ENCODE data around the gene SPIRE2. TPM values are rescaled to one million over a fixed set of nuclear protein-coding genes. Genes with fewer than 3 reads are reported as not detected.

SPIRE2 gene
- total and polyA plus RNA-seq, 2 of the 13 experiments (the other 11 are each of a cell fraction or from before 2014, with no cell fraction given): 13.3 to 37.5 TPM

DNA sequence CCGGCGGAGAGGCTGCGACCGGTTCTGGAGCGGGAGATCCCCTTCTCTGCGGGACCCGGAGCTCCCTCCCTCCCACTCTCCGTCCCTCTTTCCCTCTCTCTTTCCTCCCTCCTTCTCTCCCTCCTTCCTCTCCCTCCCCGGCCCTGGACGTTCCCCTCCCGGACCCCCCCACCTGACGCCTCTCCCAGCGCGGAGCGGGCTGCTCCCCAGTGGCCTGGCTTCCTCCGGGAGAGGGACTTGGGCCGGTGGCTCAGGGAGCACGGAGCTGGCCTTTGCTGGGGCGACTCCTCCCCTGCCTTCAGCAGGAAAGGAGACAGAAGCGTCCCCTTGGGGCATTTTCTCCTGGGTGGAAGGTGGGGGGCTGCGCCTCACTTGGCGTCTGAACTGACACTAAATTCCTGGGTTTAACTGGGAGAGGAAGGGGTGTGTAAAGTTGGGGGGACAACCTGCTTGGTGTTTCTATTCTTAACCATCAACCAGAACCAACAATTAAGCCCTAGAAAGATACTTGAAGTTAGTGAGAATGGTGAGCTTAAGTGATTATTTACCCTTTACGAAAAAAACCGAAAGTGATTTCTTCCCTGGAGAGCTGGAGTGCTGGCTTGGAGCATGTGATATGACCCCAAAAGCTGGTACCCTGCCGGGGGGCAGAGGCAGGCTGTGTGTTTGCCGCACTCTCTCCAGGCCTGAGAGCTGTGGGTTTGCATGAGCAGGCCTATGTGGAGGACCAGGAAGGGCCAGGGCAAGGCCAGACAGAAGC is 775 bp downstream of the SPIRE2 start (continued):
- TF ChIP-seq, protein P1, sequence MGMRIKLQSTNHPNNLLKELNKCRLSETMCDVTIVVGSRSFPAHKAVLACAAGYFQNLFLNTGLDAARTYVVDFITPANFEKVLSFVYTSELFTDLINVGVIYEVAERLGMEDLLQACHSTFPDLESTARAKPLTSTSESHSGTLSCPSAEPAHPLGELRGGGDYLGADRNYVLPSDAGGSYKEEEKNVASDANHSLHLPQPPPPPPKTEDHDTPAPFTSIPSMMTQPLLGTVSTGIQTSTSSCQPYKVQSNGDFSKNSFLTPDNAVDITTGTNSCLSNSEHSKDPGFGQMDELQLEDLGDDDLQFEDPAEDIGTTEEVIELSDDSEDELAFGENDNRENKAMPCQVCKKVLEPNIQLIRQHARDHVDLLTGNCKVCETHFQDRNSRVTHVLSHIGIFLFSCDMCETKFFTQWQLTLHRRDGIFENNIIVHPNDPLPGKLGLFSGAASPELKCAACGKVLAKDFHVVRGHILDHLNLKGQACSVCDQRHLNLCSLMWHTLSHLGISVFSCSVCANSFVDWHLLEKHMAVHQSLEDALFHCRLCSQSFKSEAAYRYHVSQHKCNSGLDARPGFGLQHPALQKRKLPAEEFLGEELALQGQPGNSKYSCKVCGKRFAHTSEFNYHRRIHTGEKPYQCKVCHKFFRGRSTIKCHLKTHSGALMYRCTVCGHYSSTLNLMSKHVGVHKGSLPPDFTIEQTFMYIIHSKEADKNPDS (CRISPR knock-in tag; IDR thresholded peaks at IDR 0.05): no peak
- TF ChIP-seq, protein P2, sequence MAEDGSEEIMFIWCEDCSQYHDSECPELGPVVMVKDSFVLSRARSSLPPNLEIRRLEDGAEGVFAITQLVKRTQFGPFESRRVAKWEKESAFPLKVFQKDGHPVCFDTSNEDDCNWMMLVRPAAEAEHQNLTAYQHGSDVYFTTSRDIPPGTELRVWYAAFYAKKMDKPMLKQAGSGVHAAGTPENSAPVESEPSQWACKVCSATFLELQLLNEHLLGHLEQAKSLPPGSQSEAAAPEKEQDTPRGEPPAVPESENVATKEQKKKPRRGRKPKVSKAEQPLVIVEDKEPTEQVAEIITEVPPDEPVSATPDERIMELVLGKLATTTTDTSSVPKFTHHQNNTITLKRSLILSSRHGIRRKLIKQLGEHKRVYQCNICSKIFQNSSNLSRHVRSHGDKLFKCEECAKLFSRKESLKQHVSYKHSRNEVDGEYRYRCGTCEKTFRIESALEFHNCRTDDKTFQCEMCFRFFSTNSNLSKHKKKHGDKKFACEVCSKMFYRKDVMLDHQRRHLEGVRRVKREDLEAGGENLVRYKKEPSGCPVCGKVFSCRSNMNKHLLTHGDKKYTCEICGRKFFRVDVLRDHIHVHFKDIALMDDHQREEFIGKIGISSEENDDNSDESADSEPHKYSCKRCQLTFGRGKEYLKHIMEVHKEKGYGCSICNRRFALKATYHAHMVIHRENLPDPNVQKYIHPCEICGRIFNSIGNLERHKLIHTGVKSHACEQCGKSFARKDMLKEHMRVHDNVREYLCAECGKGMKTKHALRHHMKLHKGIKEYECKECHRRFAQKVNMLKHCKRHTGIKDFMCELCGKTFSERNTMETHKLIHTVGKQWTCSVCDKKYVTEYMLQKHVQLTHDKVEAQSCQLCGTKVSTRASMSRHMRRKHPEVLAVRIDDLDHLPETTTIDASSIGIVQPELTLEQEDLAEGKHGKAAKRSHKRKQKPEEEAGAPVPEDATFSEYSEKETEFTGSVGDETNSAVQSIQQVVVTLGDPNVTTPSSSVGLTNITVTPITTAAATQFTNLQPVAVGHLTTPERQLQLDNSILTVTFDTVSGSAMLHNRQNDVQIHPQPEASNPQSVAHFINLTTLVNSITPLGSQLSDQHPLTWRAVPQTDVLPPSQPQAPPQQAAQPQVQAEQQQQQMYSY (CRISPR knock-in tag; IDR thresholded peaks at IDR 0.05): no peak
- TF ChIP-seq, protein P3, sequence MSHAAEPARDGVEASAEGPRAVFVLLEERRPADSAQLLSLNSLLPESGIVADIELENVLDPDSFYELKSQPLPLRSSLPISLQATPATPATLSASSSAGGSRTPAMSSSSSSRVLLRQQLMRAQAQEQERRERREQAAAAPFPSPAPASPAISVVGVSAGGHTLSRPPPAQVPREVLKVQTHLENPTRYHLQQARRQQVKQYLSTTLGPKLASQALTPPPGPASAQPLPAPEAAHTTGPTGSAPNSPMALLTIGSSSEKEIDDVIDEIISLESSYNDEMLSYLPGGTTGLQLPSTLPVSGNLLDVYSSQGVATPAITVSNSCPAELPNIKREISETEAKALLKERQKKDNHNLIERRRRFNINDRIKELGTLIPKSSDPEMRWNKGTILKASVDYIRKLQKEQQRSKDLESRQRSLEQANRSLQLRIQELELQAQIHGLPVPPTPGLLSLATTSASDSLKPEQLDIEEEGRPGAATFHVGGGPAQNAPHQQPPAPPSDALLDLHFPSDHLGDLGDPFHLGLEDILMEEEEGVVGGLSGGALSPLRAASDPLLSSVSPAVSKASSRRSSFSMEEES (CRISPR knock-in tag; IDR thresholded peaks at IDR 0.05): no peak
- no peak for TF ChIP-seq ZNF33B (CRISPR knock-in tag; IDR thresholded peaks at IDR 0.05)
- no peak for TF ChIP-seq ZNF331 (CRISPR knock-in tag; IDR thresholded peaks at IDR 0.05)
- no peak for TF ChIP-seq ZNF3 (CRISPR knock-in tag; IDR thresholded peaks at IDR 0.05)
- TF ChIP-seq IKZF5 (CRISPR knock-in tag; IDR thresholded peaks at IDR 0.05): no peak
- TF ChIP-seq ZNF598 (CRISPR knock-in tag; IDR thresholded peaks at IDR 0.05; ENCODE audit: borderline replicate concordance): no peak
- TF ChIP-seq ZNF44 (CRISPR knock-in tag; IDR thresholded peaks at IDR 0.05): no peak
- no peak for TF ChIP-seq ZNF790 (CRISPR knock-in tag; IDR thresholded peaks at IDR 0.05; ENCODE audit: borderline replicate concordance)
- TF ChIP-seq REXO4 (CRISPR knock-in tag; IDR thresholded peaks at IDR 0.05; ENCODE audit: borderline replicate concordance): no peak
- TF ChIP-seq ZNF230 (CRISPR knock-in tag; IDR thresholded peaks at IDR 0.05): peak; percentile 54; the same call in 1 of the 2 replicates
- TF ChIP-seq ASH2L (IDR thresholded peaks at IDR 0.05; ENCODE audit: insufficient read length, low read depth, low read length): peak; percentile 35
- no peak for TF ChIP-seq ZNF136 (CRISPR knock-in tag; IDR thresholded peaks at IDR 0.05; ENCODE audit: low read depth)
- TF ChIP-seq, protein P4, sequence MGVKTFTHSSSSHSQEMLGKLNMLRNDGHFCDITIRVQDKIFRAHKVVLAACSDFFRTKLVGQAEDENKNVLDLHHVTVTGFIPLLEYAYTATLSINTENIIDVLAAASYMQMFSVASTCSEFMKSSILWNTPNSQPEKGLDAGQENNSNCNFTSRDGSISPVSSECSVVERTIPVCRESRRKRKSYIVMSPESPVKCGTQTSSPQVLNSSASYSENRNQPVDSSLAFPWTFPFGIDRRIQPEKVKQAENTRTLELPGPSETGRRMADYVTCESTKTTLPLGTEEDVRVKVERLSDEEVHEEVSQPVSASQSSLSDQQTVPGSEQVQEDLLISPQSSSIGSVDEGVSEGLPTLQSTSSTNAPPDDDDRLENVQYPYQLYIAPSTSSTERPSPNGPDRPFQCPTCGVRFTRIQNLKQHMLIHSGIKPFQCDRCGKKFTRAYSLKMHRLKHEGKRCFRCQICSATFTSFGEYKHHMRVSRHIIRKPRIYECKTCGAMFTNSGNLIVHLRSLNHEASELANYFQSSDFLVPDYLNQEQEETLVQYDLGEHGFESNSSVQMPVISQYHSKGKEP (CRISPR knock-in tag; IDR thresholded peaks at IDR 0.05): no peak
- TF ChIP-seq HDAC1 (CRISPR knock-in tag; IDR thresholded peaks at IDR 0.05): peak; percentile 32; the same call in 1 of the 2 replicates
- TF ChIP-seq ZNF777 (CRISPR knock-in tag; IDR thresholded peaks at IDR 0.05): no peak
- no peak for TF ChIP-seq ZNF839 (CRISPR knock-in tag; IDR thresholded peaks at IDR 0.05; ENCODE audit: borderline replicate concordance)
- no peak for TF ChIP-seq FOXA1 (IDR thresholded peaks at IDR 0.05)
- no peak for TF ChIP-seq FOXA1 (CRISPR knock-in tag; IDR thresholded peaks at IDR 0.05)

Measured in HepG2 (cell line).